NB4 (cell line): ENCODE results near the gene TAC4.

ENCODE experiments used
- DNase-seq: peaks from one replicate; pipeline ENCODE4 v3.0.0; 2010; ENCODE audit warnings: low read depth
- H3K4me3 ChIP-seq: one replicate; pipeline ENCODE4 v1.5.1; 2011; ENCODE audit warnings: mild to moderate bottlenecking, low read depth, low read length, moderate library complexity
- CTCF ChIP-seq: IDR thresholded peaks from one replicate; pipeline ENCODE4 v1.5.1; 2012; ENCODE audit warnings: low read depth, low read length
- MAX ChIP-seq: IDR thresholded peaks from 2 replicates; pipeline ENCODE4 v1.6.1; 2011; ENCODE audit warnings: low read depth, low read length
- MYC ChIP-seq: IDR thresholded peaks from 2 replicates; pipeline ENCODE4 v1.6.1; 2011; ENCODE audit warnings: low read depth, low read length
- POLR2A ChIP-seq: IDR thresholded peaks from 2 replicates; pipeline ENCODE4 v1.6.1; 2011; ENCODE audit warnings: mild to moderate bottlenecking; ENCODE audit not compliant: insufficient read length; ENCODE audit errors: extremely low read depth

Gene TAC4

GRCh38 chr17:49861150-49861884, 13.4 kb upstream of the TAC4 start:
- no peak for TF ChIP-seq MAX
- TF ChIP-seq POLR2A, result no peak
- peak; percentile 77 for TF ChIP-seq CTCF
- no peak overlapping the region for H3K4me3 ChIP-seq
- DNase-seq, result peak; percentile 67

- H3K4me3 ChIP-seq, result no peak overlapping the region
- DNase-seq, result no peak
- TF ChIP-seq CTCF (no peak), MAX (no peak)
Observed at GRCh38 chr17:49859991-49860953, 12.4 kb upstream of the TAC4 start.

GRCh38 chr17:49858796-49859195, 10.9 kb upstream of the TAC4 start:
- TF ChIP-seq POLR2A (no peak), MYC (no peak), MAX (no peak), CTCF (no peak)
- DNase-seq, result no peak
- H3K4me3 ChIP-seq, result no peak overlapping the region

- no peak for TF ChIP-seq POLR2A
- TF ChIP-seq MYC, result no peak
- TF ChIP-seq CTCF, result no peak
- TF ChIP-seq MAX, result no peak
- no peak for DNase-seq
- H3K4me3 ChIP-seq, result no peak overlapping the region
Observed at GRCh38 chr17:49854126-49854525, 6.3 kb upstream of the TAC4 start.

GRCh38 chr17:49853470-49854015, 5.7 kb upstream of the TAC4 start:
- H3K4me3 ChIP-seq, result no peak overlapping the region
- no peak for TF ChIP-seq POLR2A
- no peak for TF ChIP-seq MYC
- no peak for TF ChIP-seq MAX
- no peak for TF ChIP-seq CTCF
- DNase-seq, result no peak
